ENCODE results near the gene CHST3. TPM values are rescaled to one million over a fixed set of nuclear protein-coding genes. Genes with fewer than 3 reads are reported as not detected.

CHST3 gene
- total RNA-seq, 1 donor from 2014 or later, result 0.83 TPM

DNA sequence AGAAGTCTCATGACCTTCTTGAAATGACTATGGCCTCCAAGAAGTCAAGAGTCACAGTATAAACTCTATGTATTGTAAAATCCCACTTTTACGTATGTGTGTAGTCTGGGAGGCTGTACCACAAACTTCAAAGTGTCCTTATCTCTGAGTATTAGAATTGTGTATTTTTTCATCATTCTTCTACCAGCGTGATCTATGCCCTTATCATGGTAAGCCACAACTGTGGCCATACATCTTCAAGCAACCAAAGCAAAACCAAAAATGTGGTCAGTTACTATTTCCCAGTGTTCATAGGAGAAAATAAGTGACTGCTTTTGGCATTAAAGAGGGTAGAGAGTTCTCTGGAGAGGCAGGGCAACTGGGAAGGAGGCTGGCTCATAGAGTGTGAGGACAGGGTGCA, 81.4 kb downstream of the CHST3 start:
- Mint-ChIP-seq H3K4me3 (ENCODE audit: unreplicated experiment) (no peak overlapping the region), H3K4me1 (ENCODE audit: low read depth, unreplicated experiment) (peaks cover 4% of the 10 kb centered on the region), H3K27ac (ENCODE audit: unreplicated experiment) (no peak overlapping the region), H3K36me3 (ENCODE audit: unreplicated experiment) (no peaks in the 10 kb centered on the region), H3K9me3 (ENCODE audit: unreplicated experiment) (peaks cover 2% of the 10 kb centered on the region), H3K27me3 (ENCODE audit: unreplicated experiment) (peaks cover 8% of the 10 kb centered on the region)
- DNase-seq, result no peak
- TF ChIP-seq, protein P1, sequence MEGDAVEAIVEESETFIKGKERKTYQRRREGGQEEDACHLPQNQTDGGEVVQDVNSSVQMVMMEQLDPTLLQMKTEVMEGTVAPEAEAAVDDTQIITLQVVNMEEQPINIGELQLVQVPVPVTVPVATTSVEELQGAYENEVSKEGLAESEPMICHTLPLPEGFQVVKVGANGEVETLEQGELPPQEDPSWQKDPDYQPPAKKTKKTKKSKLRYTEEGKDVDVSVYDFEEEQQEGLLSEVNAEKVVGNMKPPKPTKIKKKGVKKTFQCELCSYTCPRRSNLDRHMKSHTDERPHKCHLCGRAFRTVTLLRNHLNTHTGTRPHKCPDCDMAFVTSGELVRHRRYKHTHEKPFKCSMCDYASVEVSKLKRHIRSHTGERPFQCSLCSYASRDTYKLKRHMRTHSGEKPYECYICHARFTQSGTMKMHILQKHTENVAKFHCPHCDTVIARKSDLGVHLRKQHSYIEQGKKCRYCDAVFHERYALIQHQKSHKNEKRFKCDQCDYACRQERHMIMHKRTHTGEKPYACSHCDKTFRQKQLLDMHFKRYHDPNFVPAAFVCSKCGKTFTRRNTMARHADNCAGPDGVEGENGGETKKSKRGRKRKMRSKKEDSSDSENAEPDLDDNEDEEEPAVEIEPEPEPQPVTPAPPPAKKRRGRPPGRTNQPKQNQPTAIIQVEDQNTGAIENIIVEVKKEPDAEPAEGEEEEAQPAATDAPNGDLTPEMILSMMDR (IDR thresholded peaks at IDR 0.05; ENCODE audit: partially characterized antibody, unreplicated experiment), result no peak

DNA sequence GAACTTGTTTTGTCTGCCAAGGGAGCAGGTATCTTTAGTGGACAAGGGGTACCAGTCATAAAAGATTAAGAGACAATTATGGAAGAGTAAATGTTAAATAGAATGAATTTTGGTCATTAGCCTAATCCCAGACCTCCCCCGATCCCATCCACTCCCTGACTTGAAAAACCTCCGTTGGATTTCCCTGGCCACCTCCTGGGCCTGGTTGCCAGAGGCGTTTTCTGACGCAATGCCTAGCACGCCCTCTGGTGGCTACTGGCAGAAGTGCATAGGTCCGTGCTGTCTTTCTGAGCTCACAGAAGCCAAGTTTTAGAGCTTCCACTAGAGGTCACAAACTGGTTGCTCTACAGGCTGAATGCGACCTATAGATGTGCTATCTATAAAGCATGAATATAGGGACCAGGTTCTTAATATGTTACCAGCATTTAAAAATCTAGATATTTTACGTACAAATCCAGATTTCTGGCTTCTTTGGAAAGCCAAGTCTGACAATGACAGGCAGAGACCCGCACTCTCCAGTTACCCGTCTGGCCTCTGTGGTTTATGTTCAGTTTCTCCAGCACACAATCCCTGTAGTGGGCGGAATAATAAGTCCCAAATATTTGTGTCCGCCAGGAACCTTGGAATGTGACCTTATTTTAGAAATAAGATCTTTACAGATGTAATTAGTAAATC, 84.4 kb downstream of the CHST3 start:
- Mint-ChIP-seq H3K9me3 (ENCODE audit: unreplicated experiment) (peaks cover 2% of the 10 kb centered on the region), H3K36me3 (ENCODE audit: unreplicated experiment) (no peaks in the 10 kb centered on the region), H3K4me3 (ENCODE audit: unreplicated experiment) (no peak overlapping the region), H3K27ac (ENCODE audit: unreplicated experiment) (no peak overlapping the region), H3K27me3 (ENCODE audit: unreplicated experiment) (peaks cover 5% of the 10 kb centered on the region), H3K4me1 (ENCODE audit: low read depth, unreplicated experiment) (peaks cover 4% of the 10 kb centered on the region)
- TF ChIP-seq, protein P1 (IDR thresholded peaks at IDR 0.05; ENCODE audit: partially characterized antibody, unreplicated experiment), result peak; percentile 100
- peak; percentile 92 for DNase-seq

DNA sequence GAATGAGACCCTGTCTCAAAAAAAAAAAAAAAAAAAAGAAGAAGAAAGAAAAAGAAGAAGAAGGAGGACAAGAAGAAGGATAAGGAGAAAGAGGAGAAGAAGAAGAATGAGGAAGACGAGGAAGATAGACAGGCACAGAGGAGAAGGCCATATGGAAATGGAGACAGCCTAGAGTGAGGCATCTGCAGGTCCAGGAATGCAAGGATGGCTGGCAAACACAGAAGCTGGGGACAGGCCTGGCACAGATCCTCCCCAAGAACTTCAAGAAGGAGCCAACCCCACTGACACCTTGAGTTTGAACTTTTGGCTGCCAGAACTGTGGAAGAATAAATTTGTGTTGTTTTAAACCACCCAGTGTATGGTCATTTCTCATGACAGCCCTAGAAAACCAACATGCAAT, 85.3 kb downstream of the CHST3 start:
- H3K36me3 Mint-ChIP-seq (ENCODE audit: unreplicated experiment), result no peaks in the 10 kb centered on the region
- TF ChIP-seq, protein P1 (IDR thresholded peaks at IDR 0.05; ENCODE audit: partially characterized antibody, unreplicated experiment), result no peak
- no peak for DNase-seq
- peaks cover 2% of the 10 kb centered on the region for H3K9me3 Mint-ChIP-seq (ENCODE audit: unreplicated experiment)
- H3K27ac Mint-ChIP-seq (ENCODE audit: unreplicated experiment), result no peak overlapping the region
- H3K4me1 Mint-ChIP-seq (ENCODE audit: low read depth, unreplicated experiment), result peaks cover 4% of the 10 kb centered on the region
- peaks cover 5% of the 10 kb centered on the region for H3K27me3 Mint-ChIP-seq (ENCODE audit: unreplicated experiment)
- H3K4me3 Mint-ChIP-seq (ENCODE audit: unreplicated experiment), result no peak overlapping the region

DNA sequence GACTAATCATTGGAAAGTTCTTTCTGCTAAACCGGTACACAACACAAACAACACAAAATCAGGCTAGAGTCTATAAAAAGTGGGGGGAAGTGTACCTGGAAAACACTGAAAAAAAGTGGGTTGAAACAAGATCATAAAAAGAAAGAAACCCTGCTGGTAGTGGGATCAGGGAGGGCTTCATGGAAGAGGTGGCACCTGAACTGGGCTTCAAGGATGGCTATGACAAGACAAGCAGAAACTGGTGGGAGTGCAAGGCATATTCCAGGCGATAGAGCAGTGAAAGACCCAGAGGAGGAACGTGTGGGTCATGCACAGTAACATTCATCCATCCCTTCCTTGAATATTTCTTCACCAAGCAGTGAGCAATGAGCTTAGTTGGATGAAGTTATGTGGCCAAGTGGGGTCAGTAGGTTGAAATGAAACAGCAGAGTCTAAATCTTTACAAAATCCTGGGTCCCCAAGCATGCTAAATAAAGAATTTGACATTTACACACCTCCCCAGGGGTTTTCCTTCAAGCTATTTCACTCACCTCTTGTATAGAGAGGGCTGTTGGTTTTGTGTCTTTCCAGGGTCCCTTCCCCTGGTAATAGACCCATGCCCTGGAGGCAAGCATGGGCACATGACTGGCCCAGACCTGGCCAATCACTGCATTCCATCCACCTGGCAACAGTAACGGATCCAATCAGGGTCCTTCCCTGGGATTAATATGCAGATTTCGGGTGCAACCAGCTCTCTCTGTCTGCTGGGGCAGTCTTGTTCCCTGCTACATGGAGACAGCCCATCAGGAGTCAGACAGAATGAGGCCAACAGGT, 86.0 kb downstream of the CHST3 start:
- Mint-ChIP-seq H3K4me1 (ENCODE audit: low read depth, unreplicated experiment) (peaks cover 4% of the 10 kb centered on the region), H3K36me3 (ENCODE audit: unreplicated experiment) (no peaks in the 10 kb centered on the region), H3K4me3 (ENCODE audit: unreplicated experiment) (no peak overlapping the region), H3K27me3 (ENCODE audit: unreplicated experiment) (peaks cover 5% of the 10 kb centered on the region), H3K27ac (ENCODE audit: unreplicated experiment) (no peak overlapping the region), H3K9me3 (ENCODE audit: unreplicated experiment) (peaks cover 2% of the 10 kb centered on the region)
- DNase-seq, result no peak
- TF ChIP-seq, protein P1 (IDR thresholded peaks at IDR 0.05; ENCODE audit: partially characterized antibody, unreplicated experiment), result no peak

DNA sequence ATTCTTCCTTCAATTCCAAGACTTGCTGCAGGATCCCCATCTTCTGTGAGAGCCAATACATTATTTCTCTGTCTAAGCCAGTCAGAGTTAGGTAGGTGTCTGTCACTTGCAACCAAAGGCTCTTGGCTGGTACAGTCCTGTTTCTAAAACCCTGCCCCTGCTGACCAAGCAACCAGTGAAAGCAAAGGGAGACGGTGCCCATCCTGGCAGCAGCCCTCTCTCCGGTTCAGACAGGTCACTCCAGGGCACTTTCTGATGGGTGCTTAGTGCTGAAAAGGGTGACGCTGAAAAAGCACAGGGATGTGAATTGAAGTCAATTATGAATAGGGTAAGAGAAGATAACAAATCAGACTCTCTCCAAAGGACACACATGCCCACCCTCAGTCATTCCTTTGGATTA, 86.7 kb downstream of the CHST3 start:
- Mint-ChIP-seq H3K27me3 (ENCODE audit: unreplicated experiment) (peaks cover 5% of the 10 kb centered on the region), H3K27ac (ENCODE audit: unreplicated experiment) (no peak overlapping the region), H3K4me3 (ENCODE audit: unreplicated experiment) (no peak overlapping the region), H3K36me3 (ENCODE audit: unreplicated experiment) (no peaks in the 10 kb centered on the region), H3K4me1 (ENCODE audit: low read depth, unreplicated experiment) (peaks cover 4% of the 10 kb centered on the region), H3K9me3 (ENCODE audit: unreplicated experiment) (peaks cover 2% of the 10 kb centered on the region)
- TF ChIP-seq, protein P1 (IDR thresholded peaks at IDR 0.05; ENCODE audit: partially characterized antibody, unreplicated experiment), result no peak
- DNase-seq, result no peak

Measured in glutamatergic neuron (in vitro differentiated cells).